ENCODE data around the gene RIPOR2. TPM values are rescaled to one million over a fixed set of nuclear protein-coding genes. Genes with fewer than 3 reads are reported as not detected.

The RIPOR2 gene
- polyA plus RNA-seq, 4 donors = 1.0 to 3.1 (median 1.7) TPM

DNA sequence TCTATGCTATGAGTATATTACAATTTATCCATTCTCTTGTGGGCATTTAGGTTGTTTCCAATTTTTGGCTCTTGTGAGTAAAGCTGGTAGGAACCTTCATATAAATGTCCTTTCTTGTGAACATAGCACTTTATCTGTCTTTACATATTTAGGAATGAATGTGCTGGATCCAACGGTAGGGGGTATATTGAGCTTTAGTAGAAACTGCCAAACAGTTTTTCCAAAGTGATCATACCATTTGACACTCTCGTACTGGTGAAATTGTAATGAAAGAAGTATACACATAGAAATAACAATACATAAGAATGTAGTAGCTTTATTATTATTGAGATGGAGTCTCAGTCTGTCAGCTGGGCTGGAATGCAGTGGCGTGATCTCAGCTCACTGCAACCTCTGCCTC lies 106.1 kb downstream of the RIPOR2 start:
- no peak overlapping the region for H3K27ac ChIP-seq (ENCODE audit: low read depth in 1 of 3, low read length in 2 of 3)
- H3K4me1 ChIP-seq (ENCODE audit: control insufficient read depth in 3 of 3, insufficient read depth in 2 of 3, low read depth in 1 of 3, low read length in 2 of 3) = no peaks in the 10 kb centered on the region
- FAIRE-seq (no peak), DNase-seq (no peak)
- H3K36me3 ChIP-seq (ENCODE audit: control insufficient read depth in 3 of 3, insufficient read depth in 2 of 3, low read depth in 1 of 3, low read length in 3 of 3) = no peaks in the 10 kb centered on the region
- H3K27me3 ChIP-seq (ENCODE audit: control insufficient read depth in 3 of 3, insufficient read depth in 3 of 3, low read length in 3 of 3) = no peaks in the 10 kb centered on the region
- no peaks in the 10 kb centered on the region for H3K9me3 ChIP-seq (ENCODE audit: control insufficient read depth in 2 of 2, insufficient read depth in 1 of 2, low read depth in 1 of 2, low read length in 1 of 2)
- H3K4me3 ChIP-seq (ENCODE audit: low read depth in 1 of 3, low read length in 3 of 3) = no peak overlapping the region
- WGBS, 3 donors = 84 to 94% (median 92%) methylated on average over 3 of the region's 3 CpGs

- no peak overlapping the region for H3K27ac ChIP-seq (ENCODE audit: low read depth in 1 of 3, low read length in 2 of 3)
- WGBS, 3 donors = 84 to 89% (median 87%) methylated on average over 8 of the region's 8 CpGs
- H3K27me3 ChIP-seq (ENCODE audit: control insufficient read depth in 3 of 3, insufficient read depth in 3 of 3, low read length in 3 of 3) = no peaks in the 10 kb centered on the region
- FAIRE-seq (no peak), DNase-seq (no peak)
- no peak overlapping the region for H3K4me3 ChIP-seq (ENCODE audit: low read depth in 1 of 3, low read length in 3 of 3)
- no peaks in the 10 kb centered on the region for H3K36me3 ChIP-seq (ENCODE audit: control insufficient read depth in 3 of 3, insufficient read depth in 2 of 3, low read depth in 1 of 3, low read length in 3 of 3)
- H3K4me1 ChIP-seq (ENCODE audit: control insufficient read depth in 3 of 3, insufficient read depth in 2 of 3, low read depth in 1 of 3, low read length in 2 of 3) = no peaks in the 10 kb centered on the region
- H3K9me3 ChIP-seq (ENCODE audit: control insufficient read depth in 2 of 2, insufficient read depth in 1 of 2, low read depth in 1 of 2, low read length in 1 of 2) = no peaks in the 10 kb centered on the region
These were observed 107.8 kb downstream of the RIPOR2 start for GRCh38 chr6:24827970-24828369.

- Histone ChIP-seq H3K4me3 (ENCODE audit: low read depth in 1 of 3, low read length in 3 of 3) (no peak overlapping the region), H3K4me1 (ENCODE audit: control insufficient read depth in 3 of 3, insufficient read depth in 2 of 3, low read depth in 1 of 3, low read length in 2 of 3) (no peaks in the 10 kb centered on the region), H3K36me3 (ENCODE audit: control insufficient read depth in 3 of 3, insufficient read depth in 2 of 3, low read depth in 1 of 3, low read length in 3 of 3) (no peaks in the 10 kb centered on the region), H3K27me3 (ENCODE audit: control insufficient read depth in 3 of 3, insufficient read depth in 3 of 3, low read length in 3 of 3) (no peaks in the 10 kb centered on the region), H3K27ac (ENCODE audit: low read depth in 1 of 3, low read length in 2 of 3) (no peak overlapping the region), H3K9me3 (ENCODE audit: control insufficient read depth in 2 of 2, insufficient read depth in 1 of 2, low read depth in 1 of 2, low read length in 1 of 2) (no peaks in the 10 kb centered on the region)
- DNase-seq (no peak), FAIRE-seq (no peak)
- WGBS, 3 donors = 86 to 93% (median 86%) methylated on average over 3 of the region's 3 CpGs
These were observed 108.6 kb downstream of the RIPOR2 start for GRCh38 chr6:24827162-24827561.

DNA sequence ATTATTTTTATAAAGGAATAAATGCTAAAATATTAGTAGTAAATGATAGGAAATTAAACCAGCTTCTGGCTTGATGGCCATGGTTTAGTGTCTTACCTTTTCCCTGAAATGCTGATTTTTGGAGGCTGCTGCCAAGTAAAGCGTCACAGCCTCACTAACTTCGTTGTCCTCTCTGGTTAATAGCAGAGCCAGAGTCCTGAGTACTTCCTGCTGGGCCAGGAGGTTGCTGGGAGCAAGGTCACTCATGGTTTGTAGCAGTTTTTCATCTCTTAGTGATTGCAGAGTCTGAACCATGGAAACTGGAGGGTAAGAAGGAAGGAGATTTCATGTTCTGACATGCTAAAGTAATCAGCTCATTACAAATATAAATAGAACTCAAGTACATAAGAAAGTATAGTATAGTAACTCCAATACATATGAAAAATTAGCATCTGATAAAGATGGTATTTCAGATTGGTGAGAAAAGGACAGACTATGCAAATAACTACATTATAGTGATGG lies 110.6 kb downstream of the RIPOR2 start:
- DNase-seq = no peak
- 58 to 79% (median 63%) methylated on average over 2 of the region's 2 CpGs for WGBS, 3 donors
- Histone ChIP-seq H3K36me3 (ENCODE audit: control insufficient read depth in 3 of 3, insufficient read depth in 2 of 3, low read depth in 1 of 3, low read length in 3 of 3) (no peaks in the 10 kb centered on the region), H3K4me3 (ENCODE audit: low read depth in 1 of 3, low read length in 3 of 3) (no peak overlapping the region), H3K27me3 (ENCODE audit: control insufficient read depth in 3 of 3, insufficient read depth in 3 of 3, low read length in 3 of 3) (no peaks in the 10 kb centered on the region), H3K9me3 (ENCODE audit: control insufficient read depth in 2 of 2, insufficient read depth in 1 of 2, low read depth in 1 of 2, low read length in 1 of 2) (no peaks in the 10 kb centered on the region), H3K27ac (ENCODE audit: low read depth in 1 of 3, low read length in 2 of 3) (no peak overlapping the region), H3K4me1 (ENCODE audit: control insufficient read depth in 3 of 3, insufficient read depth in 2 of 3, low read depth in 1 of 3, low read length in 2 of 3) (no peaks in the 10 kb centered on the region)
- no peak for FAIRE-seq

DNA sequence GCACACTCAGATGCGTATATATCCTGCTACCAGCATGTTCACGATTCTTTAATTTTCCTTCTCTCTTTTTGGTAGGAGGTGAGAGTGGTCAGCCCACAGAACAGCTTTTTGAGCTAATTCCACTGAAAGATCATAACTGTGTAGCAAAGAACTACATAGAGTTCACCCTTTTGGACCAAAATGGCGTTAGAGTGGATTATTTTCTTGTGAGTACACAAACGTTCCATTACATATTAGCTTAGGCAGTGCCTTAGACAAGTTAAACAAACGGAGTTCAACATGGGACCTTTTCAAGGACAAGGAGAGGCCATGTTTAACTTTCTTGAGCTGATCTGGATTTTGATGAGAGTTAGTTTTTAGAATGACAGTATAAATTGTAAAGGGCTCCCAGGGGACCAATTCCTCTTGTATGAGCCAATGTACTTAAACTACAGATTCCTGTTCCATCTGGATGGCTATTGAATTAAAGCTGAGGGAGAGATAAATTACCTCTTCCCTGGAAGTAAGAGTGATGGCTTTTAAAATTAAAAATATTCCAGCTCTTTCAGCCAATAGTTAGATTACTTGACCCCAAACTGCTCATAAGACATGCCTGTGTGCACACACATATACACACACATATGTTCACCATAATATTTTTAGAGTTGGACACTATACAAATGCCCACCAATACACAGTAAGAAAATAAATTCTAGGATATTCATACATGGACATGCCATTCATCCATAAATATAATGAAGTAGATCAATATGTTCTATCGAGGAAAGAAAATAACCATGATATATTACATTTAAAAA lies 111.4 kb downstream of the RIPOR2 start:
- H3K27me3 ChIP-seq (ENCODE audit: control insufficient read depth in 3 of 3, insufficient read depth in 3 of 3, low read length in 3 of 3) = no peaks in the 10 kb centered on the region
- H3K4me1 ChIP-seq (ENCODE audit: control insufficient read depth in 3 of 3, insufficient read depth in 2 of 3, low read depth in 1 of 3, low read length in 2 of 3) = no peaks in the 10 kb centered on the region
- 83 to 89% (median 88%) methylated on average over 6 of the region's 6 CpGs for WGBS, 3 donors
- DNase-seq (no peak), FAIRE-seq (no peak)
- no peak overlapping the region for H3K4me3 ChIP-seq (ENCODE audit: low read depth in 1 of 3, low read length in 3 of 3)
- H3K36me3 ChIP-seq (ENCODE audit: control insufficient read depth in 3 of 3, insufficient read depth in 2 of 3, low read depth in 1 of 3, low read length in 3 of 3) = no peaks in the 10 kb centered on the region
- H3K9me3 ChIP-seq (ENCODE audit: control insufficient read depth in 2 of 2, insufficient read depth in 1 of 2, low read depth in 1 of 2, low read length in 1 of 2) = no peaks in the 10 kb centered on the region
- no peak overlapping the region for H3K27ac ChIP-seq (ENCODE audit: low read depth in 1 of 3, low read length in 2 of 3)

GRCh38 chr6:24823185-24823584 lies 112.6 kb downstream of the RIPOR2 start:
- FAIRE-seq (no peak), DNase-seq (no peak)
- H3K9me3 ChIP-seq (ENCODE audit: control insufficient read depth in 2 of 2, insufficient read depth in 1 of 2, low read depth in 1 of 2, low read length in 1 of 2) = no peaks in the 10 kb centered on the region
- no peaks in the 10 kb centered on the region for H3K27me3 ChIP-seq (ENCODE audit: control insufficient read depth in 3 of 3, insufficient read depth in 3 of 3, low read length in 3 of 3)
- no peak overlapping the region for H3K27ac ChIP-seq (ENCODE audit: low read depth in 1 of 3, low read length in 2 of 3)
- H3K4me1 ChIP-seq (ENCODE audit: control insufficient read depth in 3 of 3, insufficient read depth in 2 of 3, low read depth in 1 of 3, low read length in 2 of 3) = no peaks in the 10 kb centered on the region
- H3K4me3 ChIP-seq (ENCODE audit: low read depth in 1 of 3, low read length in 3 of 3) = no peak overlapping the region
- H3K36me3 ChIP-seq (ENCODE audit: control insufficient read depth in 3 of 3, insufficient read depth in 2 of 3, low read depth in 1 of 3, low read length in 3 of 3) = no peaks in the 10 kb centered on the region
- WGBS, 3 donors = 69 to 86% (median 83%) methylated on average over 2 of the region's 2 CpGs

DNA sequence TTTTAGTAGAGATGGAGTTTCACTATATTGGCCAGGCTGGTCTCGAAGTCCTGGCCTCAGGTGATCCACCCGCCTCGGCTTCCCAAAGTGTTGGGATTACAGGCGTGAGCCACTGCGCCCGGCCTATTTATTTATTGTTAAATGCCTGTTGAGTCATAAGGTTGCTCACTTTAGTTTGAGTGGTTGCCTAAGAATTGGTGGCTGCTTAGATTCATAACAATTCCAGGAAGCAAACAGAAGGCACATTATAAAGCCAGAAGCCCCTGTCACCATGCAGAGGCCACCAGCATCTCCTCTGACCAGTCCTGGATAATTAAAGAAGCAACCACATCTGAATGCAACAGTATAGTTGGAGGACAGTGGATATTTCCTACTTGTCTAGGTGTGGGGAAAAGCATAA lies 113.1 kb downstream of the RIPOR2 start:
- Histone ChIP-seq H3K4me1 (ENCODE audit: control insufficient read depth in 3 of 3, insufficient read depth in 2 of 3, low read depth in 1 of 3, low read length in 2 of 3) (no peaks in the 10 kb centered on the region), H3K9me3 (ENCODE audit: control insufficient read depth in 2 of 2, insufficient read depth in 1 of 2, low read depth in 1 of 2, low read length in 1 of 2) (no peaks in the 10 kb centered on the region), H3K4me3 (ENCODE audit: low read depth in 1 of 3, low read length in 3 of 3) (no peak overlapping the region), H3K27me3 (ENCODE audit: control insufficient read depth in 3 of 3, insufficient read depth in 3 of 3, low read length in 3 of 3) (no peaks in the 10 kb centered on the region), H3K36me3 (ENCODE audit: control insufficient read depth in 3 of 3, insufficient read depth in 2 of 3, low read depth in 1 of 3, low read length in 3 of 3) (no peaks in the 10 kb centered on the region), H3K27ac (ENCODE audit: low read depth in 1 of 3, low read length in 2 of 3) (no peak overlapping the region)
- WGBS, 3 donors = 89 to 94% (median 93%) methylated on average over 6 of the region's 6 CpGs
- no peak for DNase-seq
- FAIRE-seq = no peak

- H3K27me3 ChIP-seq (ENCODE audit: control insufficient read depth in 3 of 3, insufficient read depth in 3 of 3, low read length in 3 of 3) = no peaks in the 10 kb centered on the region
- WGBS, 3 donors = 86 to 92% (median 90%) methylated on average over 3 of the region's 3 CpGs
- H3K4me3 ChIP-seq (ENCODE audit: low read depth in 1 of 3, low read length in 3 of 3) = no peak overlapping the region
- no peaks in the 10 kb centered on the region for H3K9me3 ChIP-seq (ENCODE audit: control insufficient read depth in 2 of 2, insufficient read depth in 1 of 2, low read depth in 1 of 2, low read length in 1 of 2)
- no peaks in the 10 kb centered on the region for H3K36me3 ChIP-seq (ENCODE audit: control insufficient read depth in 3 of 3, insufficient read depth in 2 of 3, low read depth in 1 of 3, low read length in 3 of 3)
- no peak overlapping the region for H3K27ac ChIP-seq (ENCODE audit: low read depth in 1 of 3, low read length in 2 of 3)
- DNase-seq (no peak), FAIRE-seq (no peak)
- no peaks in the 10 kb centered on the region for H3K4me1 ChIP-seq (ENCODE audit: control insufficient read depth in 3 of 3, insufficient read depth in 2 of 3, low read depth in 1 of 3, low read length in 2 of 3)
These were observed 113.8 kb downstream of the RIPOR2 start for GRCh38 chr6:24821860-24822444.
